GM18858 (cell line): Measurements from ENCODE around the gene SNPH.
"Not testable (repeated sequence)": the region's sequence is repeated elsewhere in the genome, so short reads cannot be mapped to it uniquely, and the experiment has no call there.

Source experiments
- ATAC-seq: cut with Tn5 transposase; IDR thresholded peaks from one replicate; pipeline ENCODE4 v1.9.1; 2021; ENCODE audit not compliant: unreplicated experiment

The SNPH gene

GRCh38 chr20:1266167-1266973 lies at the start of gene SNPH:
TSS of gene SNPH (plus strand) at chr20:1266294. CDS start at chr20:1296240, 29,946 bp downstream.
- ATAC-seq: no peak

GRCh38 chr20:1216527-1217427 lies 49.3 kb upstream of the SNPH start:
- not testable (repeated sequence) for ATAC-seq

- ATAC-seq: not testable (repeated sequence)
These were observed 43.3 kb upstream of the SNPH start for GRCh38 chr20:1222750-1223149.

GRCh38 chr20:1224205-1224890 lies 41.7 kb upstream of the SNPH start:
- no peak for ATAC-seq

GRCh38 chr20:1225263-1225782 lies 40.8 kb upstream of the SNPH start:
- no peak for ATAC-seq

GRCh38 chr20:1225783-1226654 lies 40.1 kb upstream of the SNPH start, which contains the start of gene RAD21L1:
TSS of gene RAD21L1 (plus strand) at chr20:1226044. CDS start at chr20:1228454, 2,410 bp downstream.
- ATAC-seq: no peak

GRCh38 chr20:1229541-1229940 lies 36.6 kb upstream of the SNPH start:
- ATAC-seq: no peak

GRCh38 chr20:1232286-1233111 lies 33.6 kb upstream of the SNPH start:
- ATAC-seq: no peak

- no peak for ATAC-seq
These were observed 25.5 kb upstream of the SNPH start for GRCh38 chr20:1240549-1240948.

- no peak for ATAC-seq
These were observed 24.6 kb upstream of the SNPH start for GRCh38 chr20:1241456-1241855.

GRCh38 chr20:1242099-1242498 lies 24.0 kb upstream of the SNPH start:
- no peak for ATAC-seq

- ATAC-seq: no peak
These were observed 23.6 kb upstream of the SNPH start for GRCh38 chr20:1242530-1242929.

GRCh38 chr20:1245578-1245977 lies 20.5 kb upstream of the SNPH start:
- ATAC-seq: no peak

- no peak for ATAC-seq
These were observed 18.4 kb upstream of the SNPH start for GRCh38 chr20:1247689-1248088.

GRCh38 chr20:1250282-1250681 lies 15.8 kb upstream of the SNPH start:
- ATAC-seq: not testable (repeated sequence)

- ATAC-seq: no peak
These were observed 13.7 kb upstream of the SNPH start for GRCh38 chr20:1252416-1252815.

- no peak for ATAC-seq
These were observed 11.8 kb upstream of the SNPH start for GRCh38 chr20:1254254-1254653.

GRCh38 chr20:1255675-1256074 lies 10.4 kb upstream of the SNPH start:
- no peak for ATAC-seq

GRCh38 chr20:1263853-1264252 lies 2.2 kb upstream of the SNPH start:
- no peak for ATAC-seq
